GM20000 (cell line): ENCODE data around the gene SLC9C2.
"Not testable (repeated sequence)": the region's sequence is repeated elsewhere in the genome, so short reads cannot be mapped to it uniquely, and the experiment has no call there.

ENCODE experiments used
- DNase-seq: peaks from one replicate; pipeline ENCODE4 v3.0.0; 2012; ENCODE audit warnings: low spot score
- TF ChIP-seq, protein P1 (sequence below): IDR thresholded peaks from 2 replicates; pipeline ENCODE4 v1.5.1; 2012; ENCODE audit warnings: mild to moderate bottlenecking, control low read depth; ENCODE audit errors: extremely low read depth, missing control alignments

Gene SLC9C2

DNA sequence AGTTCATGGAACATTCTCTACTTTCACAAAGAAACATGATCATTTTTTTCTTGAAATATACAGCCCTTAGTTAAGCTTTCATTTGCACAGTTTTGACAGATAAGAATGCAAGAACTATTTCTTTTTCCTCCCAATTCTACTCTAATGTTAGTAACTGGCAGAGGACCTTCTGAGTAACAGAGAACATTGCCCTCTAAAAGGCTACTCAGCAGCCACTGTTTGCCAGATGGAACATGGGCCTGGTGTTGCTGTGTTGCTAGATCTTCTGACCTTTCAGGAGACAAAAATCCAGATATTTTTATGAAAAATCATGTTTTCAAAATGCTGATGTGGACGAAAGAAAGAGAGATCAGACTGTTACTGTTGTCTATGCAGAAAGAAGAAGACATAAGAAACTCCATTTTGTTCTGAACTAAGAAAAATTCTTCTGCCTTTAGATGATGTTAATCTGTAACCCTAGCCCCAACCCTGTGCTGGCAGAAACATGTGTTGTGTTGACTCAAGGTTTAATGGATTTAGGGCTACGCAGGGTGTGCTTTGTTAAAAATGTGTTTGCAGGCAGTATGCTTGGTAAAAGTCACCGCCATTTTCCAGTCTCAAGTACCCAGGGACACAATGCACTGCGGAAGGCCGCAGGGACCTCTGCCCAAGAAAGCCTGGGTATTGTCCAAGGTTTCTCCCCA, 128.6 kb downstream of the SLC9C2 start:
- DNase-seq, result no peak

DNA sequence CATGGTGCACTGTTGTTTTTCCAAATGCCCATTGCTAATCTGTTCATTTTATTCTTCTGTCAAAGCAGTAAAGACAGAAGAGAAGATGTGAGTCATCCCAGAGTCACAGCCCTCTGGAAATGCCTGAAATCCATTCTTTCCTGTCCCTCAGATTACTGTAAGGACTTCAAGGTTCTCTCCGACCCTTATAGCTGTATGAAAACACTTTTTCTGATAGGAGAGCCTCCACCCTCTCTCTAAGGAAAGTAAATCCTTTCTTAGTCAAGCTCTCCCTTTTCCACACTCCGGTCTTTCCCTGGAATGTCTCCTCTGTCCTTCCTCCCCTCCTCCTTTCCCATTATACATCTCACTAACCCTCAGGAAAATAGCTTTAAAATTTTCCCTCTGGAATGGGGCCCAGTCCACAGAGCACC, 129.3 kb downstream of the SLC9C2 start:
- DNase-seq, result no peak
- TF ChIP-seq, protein P1, sequence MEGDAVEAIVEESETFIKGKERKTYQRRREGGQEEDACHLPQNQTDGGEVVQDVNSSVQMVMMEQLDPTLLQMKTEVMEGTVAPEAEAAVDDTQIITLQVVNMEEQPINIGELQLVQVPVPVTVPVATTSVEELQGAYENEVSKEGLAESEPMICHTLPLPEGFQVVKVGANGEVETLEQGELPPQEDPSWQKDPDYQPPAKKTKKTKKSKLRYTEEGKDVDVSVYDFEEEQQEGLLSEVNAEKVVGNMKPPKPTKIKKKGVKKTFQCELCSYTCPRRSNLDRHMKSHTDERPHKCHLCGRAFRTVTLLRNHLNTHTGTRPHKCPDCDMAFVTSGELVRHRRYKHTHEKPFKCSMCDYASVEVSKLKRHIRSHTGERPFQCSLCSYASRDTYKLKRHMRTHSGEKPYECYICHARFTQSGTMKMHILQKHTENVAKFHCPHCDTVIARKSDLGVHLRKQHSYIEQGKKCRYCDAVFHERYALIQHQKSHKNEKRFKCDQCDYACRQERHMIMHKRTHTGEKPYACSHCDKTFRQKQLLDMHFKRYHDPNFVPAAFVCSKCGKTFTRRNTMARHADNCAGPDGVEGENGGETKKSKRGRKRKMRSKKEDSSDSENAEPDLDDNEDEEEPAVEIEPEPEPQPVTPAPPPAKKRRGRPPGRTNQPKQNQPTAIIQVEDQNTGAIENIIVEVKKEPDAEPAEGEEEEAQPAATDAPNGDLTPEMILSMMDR, result no peak

More for the DNA sequence above, 128.6 kb downstream of the SLC9C2 start:
- TF ChIP-seq, protein P1, result no peak

DNA sequence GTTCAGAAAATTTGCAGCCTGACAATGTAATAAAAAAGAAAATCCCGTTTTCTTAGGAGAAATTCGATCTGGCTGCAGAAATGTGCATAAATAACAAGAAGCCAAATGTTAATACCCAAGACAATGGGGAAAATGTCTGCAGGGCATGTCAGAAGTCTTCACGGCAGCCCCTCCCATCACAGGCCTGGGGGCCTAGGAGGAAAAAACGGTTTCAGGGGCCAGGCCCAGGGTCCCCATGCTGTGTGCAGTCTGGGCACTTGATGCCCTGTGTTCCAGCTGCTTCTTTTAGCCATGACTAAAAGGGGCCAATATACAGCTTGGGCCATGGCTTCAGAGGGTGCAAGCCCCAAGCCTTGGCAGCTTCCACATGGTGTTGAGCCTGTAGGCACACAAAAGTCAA, 132.3 kb downstream of the SLC9C2 start:
- TF ChIP-seq, protein P1, result no peak
- no peak for DNase-seq

DNA sequence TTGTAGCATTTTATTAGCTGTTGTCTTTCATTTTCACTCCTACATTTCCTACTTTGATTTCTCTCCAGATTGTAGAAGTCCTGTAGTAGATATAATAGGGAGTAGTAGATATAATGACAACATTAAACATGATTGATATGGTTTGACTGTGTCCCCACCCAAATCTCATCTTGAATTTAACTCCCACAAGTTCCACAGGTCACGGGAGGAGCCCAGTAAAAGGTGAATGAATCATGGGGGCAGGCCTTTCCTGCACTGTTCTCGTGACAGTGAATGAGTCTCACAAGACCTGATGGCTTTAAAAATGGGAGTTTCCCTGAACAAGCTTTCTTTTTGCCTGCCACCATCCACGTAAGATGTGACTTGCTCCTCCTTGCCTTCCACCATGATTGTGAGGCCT, 133.2 kb downstream of the SLC9C2 start:
- TF ChIP-seq, protein P1, result no peak
- DNase-seq, result no peak

DNA sequence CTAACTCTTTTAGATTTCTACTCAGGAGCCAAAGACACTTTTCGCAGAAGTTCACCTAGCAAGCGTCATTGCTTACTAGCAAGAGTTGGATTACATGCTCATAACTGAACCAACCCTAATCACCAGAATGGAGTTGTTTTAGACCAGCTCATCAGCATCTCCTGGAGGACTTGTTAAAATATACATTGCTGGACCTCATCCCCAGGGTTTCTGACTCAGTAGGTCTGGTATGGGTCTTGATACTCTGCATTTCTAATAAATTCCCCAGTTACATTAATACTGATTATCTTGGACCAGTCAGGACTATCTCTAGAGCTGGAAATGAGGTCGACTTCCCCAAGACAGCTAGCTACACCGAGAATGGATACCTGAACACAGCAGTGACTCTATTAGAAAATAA, 135.4 kb downstream of the SLC9C2 start:
- TF ChIP-seq, protein P1, result no peak
- no peak for DNase-seq

DNA sequence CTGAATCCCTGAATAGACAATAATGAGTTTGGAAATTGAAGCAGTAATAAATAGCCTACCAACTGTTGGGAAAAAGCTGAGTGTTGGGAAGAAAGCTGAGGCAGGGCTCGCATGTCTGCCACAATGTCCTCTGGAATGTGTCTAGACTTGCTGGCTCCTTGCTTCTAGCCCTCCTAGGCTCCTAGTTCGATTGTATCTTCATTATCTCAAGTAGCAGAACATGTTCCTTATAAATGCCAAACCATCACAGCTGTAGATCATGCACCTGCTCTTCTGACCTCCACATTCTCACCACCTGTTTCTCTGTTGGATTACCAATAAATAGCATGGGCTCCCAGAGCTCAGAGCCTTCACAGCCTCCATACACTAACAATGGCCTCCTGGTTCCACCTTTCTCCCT, 138.7 kb downstream of the SLC9C2 start:
- DNase-seq, result not testable (repeated sequence)

DNA sequence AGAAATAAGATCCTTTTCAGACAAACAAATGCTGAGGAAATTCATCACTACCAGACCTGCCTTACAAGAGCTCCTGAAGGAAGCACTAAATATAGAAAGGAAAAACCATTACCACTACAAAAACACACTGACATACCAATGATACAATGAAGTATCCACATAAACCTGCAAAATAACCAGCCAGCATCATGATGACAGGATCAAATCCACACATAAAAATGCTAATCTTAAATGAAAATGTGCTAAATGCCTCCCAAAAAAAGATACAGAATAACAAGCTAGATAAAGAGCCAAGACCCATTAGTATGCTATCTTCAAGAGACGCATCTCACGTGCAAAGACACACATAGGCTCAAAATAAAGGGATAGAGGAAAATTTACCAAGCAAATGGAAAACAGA, 140.2 kb downstream of the SLC9C2 start:
- DNase-seq, result not testable (repeated sequence)

DNA sequence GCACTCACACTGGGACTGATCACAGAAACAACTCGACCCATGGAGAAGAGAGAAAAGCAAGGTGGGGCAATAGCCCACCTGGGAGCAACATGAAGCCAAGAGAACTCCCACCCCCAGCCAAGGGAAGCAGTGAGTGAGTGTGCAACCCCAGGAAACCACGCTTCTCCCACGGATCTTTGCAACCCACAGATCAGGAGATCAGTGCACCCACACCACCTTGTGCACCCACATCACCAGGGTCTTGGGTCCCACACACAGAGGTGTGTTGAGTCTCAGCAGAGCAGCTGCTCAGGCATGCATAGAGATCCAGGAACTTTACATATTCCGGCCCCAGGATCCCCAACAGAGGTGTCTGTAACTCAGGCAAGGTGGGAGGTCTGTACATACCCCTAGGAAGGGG, 143.0 kb downstream of the SLC9C2 start:
- TF ChIP-seq, protein P1, result no peak
- no peak for DNase-seq
